HepG2 (cell line): ENCODE measurements around the gene LAMB2. TPM values are rescaled to one million over a fixed set of nuclear protein-coding genes. Genes with fewer than 3 reads are reported as not detected.

ENCODE experiments used
- ATAC-seq: fragments of 200-7000 bp; cut with Tn5 transposase; 3 replicates; pipeline ENCODE4 v1.9.1; 2020; ENCODE audit warnings: mild to moderate bottlenecking, moderate library complexity
- BruUV-seq: library from RNA; stranded (reverse); fragments of 400-500 nt; replicated peaks from 2 replicates; lab custom pipeline; 2021; lab: Mats Ljungman, UMichigan
- CTCF ChIA-PET: fragments of 300-600 bp; formaldehyde crosslinking; extraction: SDS; loops from one replicate; lab custom pipeline; 2021; ENCODE audit warnings: low total read pairs, inconsistent platforms, low intra/inter-chr PET ratio; lab: Yijun Ruan, JAX
- POLR2A ChIA-PET: fragments of 350-600 bp; sonication (Branson Sonifier 250); formaldehyde crosslinking; loops from one replicate; lab custom pipeline; 2020; ENCODE audit warnings: antibody characterized with exemption, inconsistent platforms; lab: Yijun Ruan, JAX
- DNase-seq: peaks from one replicate; pipeline ENCODE4 v3.0.0-alpha.2; 2015; ENCODE audit warnings: low spot score
- FAIRE-seq: peaks from 3 replicates; lab custom pipeline; 2011; peaks lifted over from hg19 to GRCh38; lab: Jason Lieb, UNC
- H2AFZ ChIP-seq: one replicate; pipeline ENCODE4 v1.6.1; 2011; ENCODE audit warnings: low read length, inconsistent platforms
- H3K27ac ChIP-seq: fragments of 300-600 bp; 3 replicates; pipeline ENCODE4 v1.8.0; 2011; ENCODE audit warnings: mixed run types, mild to moderate bottlenecking, mixed read lengths, low read length, inconsistent platforms; ENCODE audit not compliant: insufficient read depth; ENCODE audit errors: extremely low read length
- H3K27me3 ChIP-seq, 2 experiments: fragments of 200-600 bp in 1 of 2; 2 replicates in 1 of 2; 3 replicates in 1 of 2; pipeline versions ENCODE4 v1.6.0 to v1.8.0; 2011; ENCODE audit warnings: low read length in 2 of 2, mild to moderate bottlenecking in 2 of 2, moderate library complexity in 2 of 2, inconsistent platforms in 1 of 2; ENCODE audit not compliant: insufficient read depth in 2 of 2, control insufficient read depth in 1 of 2
- H3K36me3 ChIP-seq, 2 experiments: fragments of 200-600 bp in 1 of 2; replicated peaks in 1 of 2; 2 replicates in 1 of 2; 3 replicates in 1 of 2; pipeline versions ENCODE4 v1.5.1 to v1.8.0; 2011; ENCODE audit warnings: low read length in 2 of 2, inconsistent platforms in 1 of 2; ENCODE audit not compliant: insufficient read depth in 2 of 2, control insufficient read depth in 1 of 2
- H3K4me1 ChIP-seq: 2 replicates; pipeline ENCODE4 v1.5.1; 2012; ENCODE audit warnings: low read length, inconsistent platforms; ENCODE audit not compliant: insufficient read depth
- H3K4me2 ChIP-seq: 2 replicates; pipeline ENCODE4 v1.6.0; 2011; ENCODE audit warnings: low read depth, low read length, inconsistent platforms
- H3K4me3 ChIP-seq, 3 experiments: fragments of 200-600 bp in 1 of 3; sonication (generic), shearing (Covaris generic) in 1 of 3; replicated peaks in 1 of 3; 2 replicates each; pipeline ENCODE4 v1.5.1; 2011 to 2016; ENCODE audit warnings: low read length in 3 of 3, inconsistent platforms in 2 of 3, low read depth in 2 of 3, mild to moderate bottlenecking in 2 of 3, control low read depth in 1 of 3, mixed read lengths in 1 of 3; ENCODE audit not compliant: insufficient read depth in 1 of 3
- H3K79me2 ChIP-seq: one replicate; pipeline ENCODE4 v1.6.1; 2011; ENCODE audit warnings: low read length, inconsistent platforms; ENCODE audit not compliant: insufficient read depth
- H3K9ac ChIP-seq: 2 replicates; pipeline ENCODE4 v1.6.0; 2011; ENCODE audit warnings: mild to moderate bottlenecking, low read depth, low read length, inconsistent platforms; ENCODE audit not compliant: insufficient read depth
- H3K9me3 ChIP-seq: 2 replicates; pipeline ENCODE4 v1.5.1; 2012; ENCODE audit warnings: mild to moderate bottlenecking, low read length
- H4K20me1 ChIP-seq: 2 replicates; pipeline ENCODE4 v1.6.0; 2011; ENCODE audit warnings: inconsistent platforms, mild to moderate bottlenecking, low read length, moderate library complexity; ENCODE audit not compliant: insufficient read depth
- BHLHE40 ChIP-seq: IDR thresholded peaks from 2 replicates; pipeline ENCODE4 v1.6.1; 2011; ENCODE audit warnings: low read length, improper control_type of control experiment
- CENPT ChIP-seq: sonication (generic); formaldehyde crosslinking; IDR thresholded peaks from 2 replicates; pipeline ENCODE4 v1.8.0; 2022; ENCODE audit warnings: low read depth, mild to moderate bottlenecking, moderate library complexity, missing genetic modification reagents
- DMAP1 ChIP-seq: IDR thresholded peaks from 2 replicates; pipeline ENCODE4 v1.6.1; 2016
- DNMT3B ChIP-seq: conservative IDR thresholded peaks from 2 replicates; pipeline ENCODE4 v1.6.1; 2016; ENCODE audit warnings: missing biosample characterization, control low read depth
- ETV5 ChIP-seq: IDR thresholded peaks from 2 replicates; pipeline ENCODE4 v1.6.1; 2018; ENCODE audit warnings: missing biosample characterization, missing genetic modification reagents, inconsistent platforms, borderline replicate concordance
- FOXO1 ChIP-seq: sonication (generic); formaldehyde crosslinking; IDR thresholded peaks from 2 replicates; pipeline ENCODE4 v1.4.0; 2020; ENCODE audit warnings: missing genetic modification reagents
- HES4 ChIP-seq: sonication (generic); formaldehyde crosslinking; IDR thresholded peaks from 2 replicates; pipeline ENCODE4 v1.9.0; 2021; ENCODE audit warnings: mild to moderate bottlenecking, missing genetic modification reagents, borderline replicate concordance
- HINFP ChIP-seq: sonication (generic); formaldehyde crosslinking; IDR thresholded peaks from 2 replicates; pipeline ENCODE4 v1.4.0; 2020; ENCODE audit warnings: low read depth, mild to moderate bottlenecking, missing genetic modification reagents
- MBNL3 ChIP-seq: fragments of 250-450 bp; sonication (Bioruptor Pico); conservative IDR thresholded peaks from 2 replicates; pipeline ENCODE4 v1.8.0; 2022; ENCODE audit warnings: mild to moderate bottlenecking, inconsistent platforms
- PLSCR1 ChIP-seq: sonication (generic); formaldehyde crosslinking; IDR thresholded peaks from 2 replicates; pipeline ENCODE4 v1.5.0; 2020; ENCODE audit warnings: missing genetic modification reagents, mild to moderate bottlenecking, borderline replicate concordance
- RAD51 ChIP-seq: fragments of 450-650 bp; IDR thresholded peaks from 2 replicates; pipeline ENCODE4 v1.6.1; 2016; ENCODE audit warnings: borderline replicate concordance
- SIX4 ChIP-seq: sonication (generic); formaldehyde crosslinking; IDR thresholded peaks from 2 replicates; pipeline ENCODE4 v1.4.0; 2020; ENCODE audit warnings: missing genetic modification reagents
- SOX13 ChIP-seq, 3 experiments: fragments of 450-650 bp in 1 of 3; sonication (generic) in 1 of 3; formaldehyde crosslinking in 1 of 3; IDR thresholded peaks in 2 of 3; conservative IDR thresholded peaks in 1 of 3; 2 replicates each; pipeline versions ENCODE4 v1.5.0 to v1.6.1; 2016 to 2020; ENCODE audit warnings: antibody characterized with exemption in 1 of 3, mild to moderate bottlenecking in 1 of 3, missing compliant biosample characterization in 1 of 3, missing genetic modification reagents in 1 of 3, moderate library complexity in 1 of 3
- STAT5B ChIP-seq: sonication (generic); formaldehyde crosslinking; IDR thresholded peaks from 2 replicates; pipeline ENCODE4 v1.4.0; 2020; ENCODE audit warnings: missing genetic modification reagents
- TBX2 ChIP-seq: sonication (generic); formaldehyde crosslinking; IDR thresholded peaks from 2 replicates; pipeline ENCODE4 v1.5.0; 2020; ENCODE audit warnings: missing genetic modification reagents, mild to moderate bottlenecking, borderline replicate concordance
- THYN1 ChIP-seq: sonication (generic); formaldehyde crosslinking; IDR thresholded peaks from 2 replicates; pipeline ENCODE4 v1.8.1; 2023; ENCODE audit warnings: low read depth, mild to moderate bottlenecking, moderate library complexity, missing genetic modification reagents, borderline replicate concordance
- TRIM24 ChIP-seq: sonication (generic); formaldehyde crosslinking; IDR thresholded peaks from 2 replicates; pipeline ENCODE4 v1.8.0; 2022; ENCODE audit warnings: mild to moderate bottlenecking, missing genetic modification reagents
- XBP1 ChIP-seq: sonication (generic); formaldehyde crosslinking; IDR thresholded peaks from 2 replicates; pipeline ENCODE4 v1.5.0; 2020; ENCODE audit warnings: missing genetic modification reagents
- ZNF510 ChIP-seq: sonication (generic); formaldehyde crosslinking; IDR thresholded peaks from 2 replicates; pipeline ENCODE4 v1.4.0; 2020; ENCODE audit warnings: low read depth, mild to moderate bottlenecking, missing genetic modification reagents
- ZNF629 ChIP-seq: sonication (generic); formaldehyde crosslinking; conservative IDR thresholded peaks from 2 replicates; pipeline ENCODE4 v1.5.0; 2020; ENCODE audit warnings: missing genetic modification reagents
- ZNF670 ChIP-seq: sonication (generic); formaldehyde crosslinking; IDR thresholded peaks from 2 replicates; pipeline ENCODE4 v1.8.0; 2022; ENCODE audit warnings: mild to moderate bottlenecking, missing genetic modification reagents, borderline replicate concordance
- ZNF782 ChIP-seq: sonication (generic); formaldehyde crosslinking; IDR thresholded peaks from 2 replicates; pipeline ENCODE4 v1.4.0; 2020; ENCODE audit warnings: missing genetic modification reagents, mild to moderate bottlenecking, borderline replicate concordance
- WGBS: methylation state at CpG from one replicate; pipeline ENCODE4 v1.1.6; 2017; ENCODE audit warnings: low lambda C conversion rate; 5-methylcytosine and 5-hydroxymethylcytosine counted together
- in situ Hi-C: cut with HindIII; loops from 2 replicates; pipeline ENCODE4 v1.10.0; 2017; ENCODE audit warnings: low pct_unique_long_range_greater_than_20kb; ENCODE audit not compliant: extremely low pct_ligation_motif_present
- intact Hi-C: fragments of 100-400 bp; cut with micrococcal nuclease; formaldehyde crosslinking; loops from one replicate; pipeline ENCODE4 v1.10.0; 2022; ENCODE audit not compliant: unreplicated experiment
- polyA plus RNA-seq, 8 experiments: library from polyadenylated mRNA; depleted of rRNA in 3 of 8; stranded (reverse) in 7 of 8; unstranded in 1 of 8; fragments of >200 nt; fragmentation: Illumina TruSeq in 4 of 8; extraction: Trizol in 4 of 8; gene quantifications; 2 replicates each; pipeline versions ENCODE4 v1.2.1 to v1.2.3, GENCODE V29; 2011 to 2016; ENCODE audit warnings: low read depth in 4 of 8, missing spikeins in 1 of 8, mixed read lengths in 1 of 8; ENCODE audit not compliant: insufficient read depth in 1 of 8
- total RNA-seq, 5 experiments: library from RNA; depleted of rRNA; stranded (reverse); fragments of >200 nt; fragmentation: Illumina TruSeq; extraction: Trizol; gene quantifications; 2 replicates each; pipeline ENCODE4 v1.2.3, GENCODE V29; 2016; ENCODE audit warnings: low read depth in 1 of 5

LAMB2 gene
- total and polyA plus RNA-seq, 2 of the 13 experiments (the other 11 are each of a cell fraction or from before 2014, with no cell fraction given) = 208 to 443 TPM

- no peak; the same call in 1 of the 2 replicates for TF ChIP-seq XBP1 (CRISPR knock-in tag)
- peak; percentile 65; the same call in 1 of the 2 replicates for TF ChIP-seq THYN1 (CRISPR knock-in tag)
- TF ChIP-seq RAD51 = no peak
- TF ChIP-seq PLSCR1 = no peak
- peak; percentile 39; the same call in 1 of the 2 replicates for TF ChIP-seq ETV5 (CRISPR knock-in tag)
- no peak for TF ChIP-seq TRIM24
- TF ChIP-seq SIX4 (CRISPR knock-in tag) = no peak
- TF ChIP-seq TBX2 (CRISPR knock-in tag) = no peak
- TF ChIP-seq CENPT (CRISPR knock-in tag) = no peak
- TF ChIP-seq STAT5B (CRISPR knock-in tag) = no peak
- no peak for TF ChIP-seq BHLHE40
- no peak for TF ChIP-seq FOXO1 (CRISPR knock-in tag)
- TF ChIP-seq, all 625 proteins: peak for 195
Observed at GRCh38 chr3:49132437-49133225, at the start of gene LAMB2 (continued).

GRCh38 chr3:49181351-49181750 lies 48.5 kb upstream of the LAMB2 start:
- no TSS peak for BruUV-seq
- in situ Hi-C loops (no loop called here), intact Hi-C loops (no loop called here)
- Histone ChIP-seq H3K4me2 (no peak overlapping the region), H3K4me3 (no peak overlapping the region), H2AFZ (no peak overlapping the region), H3K27me3 (no peaks in the 10 kb centered on the region; a peak in 1 of 5 replicates), H3K9ac (no peak overlapping the region), H3K27ac (no peak overlapping the region), H3K36me3 (no peaks in the 10 kb centered on the region), H4K20me1 (no peaks in the 10 kb centered on the region), H3K4me1 (peaks cover 26% of the 10 kb centered on the region), H3K9me3 (no peaks in the 10 kb centered on the region), H3K79me2 (no peaks in the 10 kb centered on the region)
- CTCF ChIA-PET = no interaction called here
- FAIRE-seq (peak; percentile 39), DNase-seq (no peak), ATAC-seq (no peak; the same call in 1 of the 3 replicates)
- POLR2A ChIA-PET = interaction anchor here (1.4 kb wide), 1 partner anchor 10 kb away, joined by 5 read pairs; the partner anchor contains the start of gene KLHDC8B
- WGBS = 9% methylated on average over 6 of the region's 6 CpGs
- TF ChIP-seq DNMT3B (CRISPR knock-in tag) = no peak
- TF ChIP-seq HINFP (CRISPR knock-in tag) = no peak
- TF ChIP-seq ZNF782 (CRISPR knock-in tag) = no peak
- no peak for TF ChIP-seq SOX13 (IDR thresholded peaks at IDR 0.05)
- no peak for TF ChIP-seq SOX13 (CRISPR knock-in tag; conservative IDR thresholded peaks at IDR 0.05 in 1 of 2, IDR thresholded peaks at IDR 0.05 in 1 of 2)
- no peak for TF ChIP-seq ZNF510 (CRISPR knock-in tag)
- no peak for TF ChIP-seq DMAP1 (CRISPR knock-in tag)
- no peak for TF ChIP-seq ZNF629
- no peak for TF ChIP-seq HES4
- TF ChIP-seq MBNL3 (CRISPR knock-in tag) = no peak
- TF ChIP-seq ZNF670 (CRISPR knock-in tag) = no peak
